CD4-positive, alpha-beta T cell treated with Interleukin-21 for 1 hour (primary cell): ENCODE data around the gene CDHR3.
"Not testable (repeated sequence)": the region's sequence is repeated elsewhere in the genome, so short reads cannot be mapped to it uniquely, and the experiment has no call there.

Source experiments
- DNase-seq: peaks from one replicate; pipeline ENCODE4 v3.0.0-alpha.2; 2020

The CDHR3 gene

DNA sequence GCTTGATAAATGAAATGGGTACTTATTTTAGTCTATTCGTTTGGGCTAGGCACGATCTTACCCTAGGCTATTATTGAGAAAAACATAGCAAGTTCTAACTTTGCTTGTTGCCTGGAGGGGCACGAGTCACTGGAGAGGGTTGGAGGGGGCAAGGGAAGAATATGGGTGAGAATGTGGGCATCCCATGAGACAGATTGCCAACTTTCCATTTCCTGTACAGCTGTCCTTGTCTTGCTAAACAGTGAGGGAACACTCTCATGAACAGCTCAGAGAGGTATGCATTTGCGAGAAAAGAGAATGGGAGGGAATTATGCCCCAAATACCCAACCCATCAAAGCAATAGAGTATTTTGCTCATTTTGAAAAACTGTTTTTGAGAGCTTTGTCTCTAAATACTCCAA lies 9.2 kb downstream of the CDHR3 start:
- no peak for DNase-seq

DNA sequence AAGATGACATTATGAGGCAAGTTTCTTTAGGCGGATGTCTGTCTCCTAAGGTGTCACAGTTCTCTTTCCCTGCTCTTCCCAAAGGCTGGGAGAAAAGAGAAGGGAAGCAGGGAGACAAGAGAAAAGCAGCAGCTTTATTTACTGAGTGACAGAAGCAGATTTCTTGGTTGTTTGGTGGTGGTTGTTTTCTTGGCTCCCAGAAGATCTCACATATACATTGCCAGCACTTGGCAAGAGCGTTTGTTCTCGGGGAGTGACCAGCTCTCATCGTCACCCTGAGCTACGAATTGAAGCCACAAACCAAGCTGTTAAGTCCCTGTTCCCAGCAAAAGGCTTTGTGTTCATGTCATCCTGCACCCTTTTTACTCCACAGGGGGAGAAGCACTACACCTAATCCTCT lies 11.4 kb downstream of the CDHR3 start:
- DNase-seq = no peak

DNA sequence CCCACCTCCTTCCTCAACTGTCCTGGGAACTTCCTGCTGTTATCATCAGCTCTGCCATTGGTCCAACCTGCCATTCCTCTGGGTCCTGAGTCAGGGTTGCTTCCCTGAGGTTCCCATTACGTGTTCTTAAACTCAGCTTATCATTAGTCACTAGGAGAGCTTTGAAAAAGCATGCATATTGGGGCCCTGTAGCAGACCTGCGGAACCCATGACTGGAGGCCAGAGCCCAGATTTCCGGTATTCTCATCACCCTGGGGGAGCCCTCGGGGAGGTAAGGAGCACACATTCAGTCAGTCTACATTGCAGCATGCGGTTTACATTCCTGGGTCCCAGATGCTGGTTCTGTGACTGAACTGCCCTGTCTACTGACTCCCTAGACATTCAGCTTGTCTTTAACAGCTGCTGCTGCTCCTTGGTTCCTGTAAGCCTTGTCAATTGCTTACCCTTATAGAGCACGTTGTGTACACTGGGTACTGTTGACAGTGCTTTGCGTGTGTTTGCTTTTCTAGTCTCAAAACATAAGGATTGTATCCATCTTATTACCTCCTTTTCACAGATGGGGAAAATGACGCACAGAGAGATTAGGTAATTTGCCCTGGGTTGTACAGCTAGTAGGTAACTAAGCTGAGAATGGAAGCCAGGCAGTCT lies 12.8 kb downstream of the CDHR3 start:
- DNase-seq = no peak

DNA sequence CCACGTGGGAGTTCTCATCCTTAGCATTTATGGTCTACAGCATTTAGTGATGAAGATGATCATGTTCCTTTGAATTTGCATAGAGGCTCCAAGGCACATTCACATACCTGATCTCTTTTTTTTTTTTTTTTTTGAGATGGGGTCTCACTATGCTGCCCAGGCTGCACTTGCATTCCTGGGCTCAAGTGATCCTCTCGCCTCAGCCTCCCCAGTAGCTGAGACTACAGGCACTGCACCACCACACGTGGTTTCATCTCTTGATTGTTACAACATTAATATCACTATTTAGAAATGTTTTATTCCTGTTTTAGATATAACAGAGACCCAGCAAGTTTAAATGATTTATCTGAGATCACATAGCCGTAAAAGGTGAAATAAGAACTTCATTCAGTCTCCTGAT lies 13.8 kb downstream of the CDHR3 start:
- no peak for DNase-seq

DNA sequence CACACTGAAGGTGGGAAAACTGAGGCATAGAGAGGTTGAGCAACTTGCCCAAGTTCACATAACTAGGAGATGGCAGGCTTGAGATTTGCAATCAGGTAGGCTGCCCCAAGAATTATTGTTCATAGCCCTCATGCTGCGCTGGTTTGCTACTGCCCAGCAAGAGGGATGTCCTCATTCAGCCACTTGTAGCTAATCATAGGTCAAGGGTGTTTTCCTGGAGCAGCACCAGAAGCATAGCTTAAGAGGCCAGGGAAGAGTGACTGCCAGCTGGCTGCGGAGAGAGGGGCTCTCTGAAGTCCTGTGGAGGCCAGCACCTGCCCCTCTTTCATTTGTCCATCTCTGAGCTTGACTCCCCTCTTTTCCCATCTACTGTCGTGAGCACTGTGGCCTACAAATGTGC lies 15.0 kb downstream of the CDHR3 start:
- DNase-seq = no peak

DNA sequence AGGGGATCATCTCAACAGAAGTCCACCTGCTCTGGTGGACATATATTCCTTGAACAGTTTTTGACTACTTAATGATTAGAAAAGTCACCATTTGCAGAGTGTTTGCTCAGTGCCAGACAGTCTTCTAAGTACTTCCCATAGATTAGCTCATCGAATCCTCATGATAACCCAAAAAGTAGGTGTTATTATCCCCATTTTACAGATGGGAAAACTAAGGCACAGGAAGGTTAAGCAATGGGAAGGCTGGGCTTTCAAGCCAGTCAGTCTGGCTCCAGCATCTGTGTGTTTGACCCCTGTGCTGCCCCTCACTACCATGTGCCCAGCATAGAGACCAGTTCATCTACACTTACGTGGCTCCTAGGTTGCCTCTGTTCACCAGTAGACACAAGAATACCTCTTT lies 15.9 kb downstream of the CDHR3 start:
- no peak for DNase-seq

DNA sequence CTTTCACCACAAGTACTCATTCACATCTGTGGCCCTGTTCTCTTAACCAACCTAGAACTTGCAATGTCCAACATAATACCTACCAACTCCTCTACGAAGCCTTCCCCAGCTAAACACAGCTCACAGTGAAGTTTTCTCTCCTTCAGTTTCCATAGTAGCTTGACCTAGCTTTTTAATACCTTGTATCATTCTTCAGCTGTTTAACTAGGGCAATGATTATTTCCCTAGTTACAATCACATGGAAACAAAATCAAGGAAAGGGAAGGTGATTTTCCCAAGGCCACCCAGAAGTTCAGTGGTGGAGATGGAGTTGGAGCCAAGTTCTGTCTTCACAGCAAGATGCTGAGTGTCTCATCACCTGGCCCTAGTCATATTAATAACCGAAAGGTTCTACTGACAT lies 16.3 kb downstream of the CDHR3 start:
- no peak for DNase-seq

DNA sequence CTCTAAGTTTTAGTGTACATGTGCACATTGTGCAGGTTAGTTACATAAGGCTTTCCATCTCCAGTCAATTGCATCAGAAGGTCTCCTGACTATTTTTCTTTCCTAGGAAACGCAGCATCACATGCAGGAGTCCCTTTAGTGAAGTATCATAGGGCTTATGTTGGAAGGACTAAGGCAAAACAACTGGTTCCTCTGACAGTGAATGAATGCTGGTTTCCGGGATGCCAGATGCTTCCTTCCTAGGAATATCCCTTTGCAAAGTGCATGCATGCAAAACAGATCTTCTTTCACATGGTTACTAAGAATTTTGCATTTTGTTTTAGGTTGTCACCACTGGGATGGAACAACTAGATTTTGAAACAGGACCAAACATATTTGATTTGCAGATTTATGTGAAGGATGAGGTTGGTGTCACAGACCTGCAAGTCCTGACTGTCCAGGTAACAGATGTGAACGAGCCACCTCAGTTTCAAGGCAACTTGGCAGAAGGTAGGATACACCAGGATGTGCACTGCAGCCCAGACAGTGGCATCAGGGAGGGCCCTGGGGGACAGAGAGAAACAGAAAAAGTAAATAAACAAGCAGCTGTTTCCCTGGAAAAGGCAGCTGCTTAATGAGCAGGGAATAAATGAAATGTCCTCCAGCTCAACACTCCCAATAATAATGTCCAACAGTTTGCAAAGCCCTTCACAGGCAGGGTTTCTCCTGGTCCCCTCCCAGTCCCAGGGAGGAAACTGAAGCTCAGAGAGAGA lies 17.8 kb downstream of the CDHR3 start:
- DNase-seq = no peak

DNA sequence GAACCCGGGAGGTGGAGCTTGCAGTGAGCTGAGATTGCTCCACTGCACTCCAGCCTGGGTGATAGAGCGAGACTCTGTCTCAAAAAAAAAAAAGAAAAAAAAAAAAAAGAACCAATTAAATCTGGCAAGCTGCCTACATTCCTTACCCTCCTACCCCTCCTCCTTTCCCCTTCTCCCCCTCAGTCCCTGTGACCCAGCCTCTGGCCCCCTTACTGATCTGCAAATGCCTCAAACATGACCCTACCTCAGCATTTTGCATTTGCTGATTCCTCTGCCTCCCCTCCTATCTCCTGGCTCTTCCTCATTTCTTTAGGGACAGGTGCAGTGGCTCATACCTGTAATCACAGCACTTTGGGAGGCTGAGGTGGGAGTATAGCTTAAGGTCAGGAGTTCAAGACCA lies 19.3 kb downstream of the CDHR3 start:
- DNase-seq = no peak

DNA sequence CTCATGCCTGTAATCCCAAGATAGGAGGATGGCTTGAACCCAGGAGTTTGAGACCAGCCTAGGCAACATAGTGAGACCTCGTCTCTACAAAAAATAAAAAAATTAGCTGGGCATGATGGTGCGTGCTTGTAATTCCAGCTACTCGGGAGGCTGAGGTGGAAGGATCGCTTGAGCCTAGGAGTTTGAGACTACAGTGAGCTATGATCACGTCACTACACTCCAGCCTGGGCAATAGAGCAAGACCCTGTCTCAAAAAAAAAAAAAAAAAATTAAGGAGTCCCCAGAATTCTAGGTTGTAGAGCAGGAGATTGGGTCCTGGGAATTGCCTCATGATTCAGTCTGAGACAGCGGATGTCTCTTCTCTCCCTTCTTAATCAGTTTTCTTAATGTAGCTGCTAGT lies 21.7 kb downstream of the CDHR3 start:
- DNase-seq = not testable (repeated sequence)

DNA sequence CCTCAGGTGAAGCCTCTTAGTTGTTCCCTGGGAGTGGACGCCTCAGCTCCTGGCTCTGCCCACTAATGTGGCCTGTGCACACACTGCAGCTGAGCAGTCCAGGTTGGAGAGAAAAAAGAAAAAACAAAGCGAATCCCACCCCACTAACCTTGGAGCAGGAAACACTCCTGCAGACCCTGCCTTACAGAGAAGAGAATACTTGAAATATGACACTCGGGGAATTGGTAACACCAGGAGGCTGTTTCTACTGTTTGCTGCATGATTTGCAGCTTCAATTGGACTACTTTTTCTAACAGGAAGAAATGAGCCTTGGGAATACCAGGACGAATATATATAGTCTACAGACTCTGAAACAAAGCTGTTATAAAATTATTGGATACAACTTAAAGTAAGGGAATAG lies 22.2 kb downstream of the CDHR3 start:
- no peak for DNase-seq

DNA sequence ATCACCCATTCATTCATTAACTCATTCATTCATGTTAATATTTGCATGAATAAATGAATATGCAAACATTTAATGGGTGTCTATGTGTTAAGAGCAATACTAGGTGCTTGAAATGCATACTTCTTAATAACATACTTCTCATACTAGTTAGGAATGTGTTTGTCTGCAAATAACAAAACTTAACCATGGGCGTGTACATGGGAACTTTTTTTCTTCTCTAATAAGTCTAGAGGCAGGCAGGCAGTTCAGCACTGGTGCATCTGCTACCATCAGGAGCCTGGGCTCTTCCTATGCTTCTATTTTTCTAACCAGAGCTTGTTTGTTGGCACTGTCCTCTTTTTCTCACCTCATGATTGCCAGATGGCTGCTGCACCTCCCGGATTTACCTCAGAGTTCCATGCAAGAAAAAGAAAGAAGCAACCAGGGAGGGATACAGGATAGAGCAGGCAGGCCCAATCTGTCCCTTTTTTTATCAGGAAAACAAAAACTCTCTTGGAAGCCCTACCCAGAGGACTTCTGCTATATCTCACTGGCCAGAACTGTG lies 22.7 kb downstream of the CDHR3 start:
- DNase-seq = no peak

DNA sequence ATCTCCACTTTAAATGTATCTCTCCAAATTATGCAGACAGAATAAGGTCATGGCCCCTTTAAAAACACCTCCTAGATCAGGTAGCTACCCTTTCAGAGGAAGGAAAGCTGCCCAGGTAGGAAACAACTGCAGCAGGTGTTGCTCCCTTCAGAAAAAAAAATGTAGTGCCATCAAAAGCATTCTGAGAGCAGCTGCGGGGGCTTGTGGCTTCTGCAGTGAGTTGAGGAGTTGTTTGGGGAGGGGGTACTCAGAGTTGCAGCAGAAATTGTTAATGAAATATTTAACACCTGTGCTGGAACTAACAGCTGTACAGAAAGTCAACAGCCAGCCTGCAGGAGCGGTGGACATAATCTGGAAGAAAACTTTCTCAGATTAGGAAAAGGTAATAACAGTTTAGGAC lies 24.0 kb downstream of the CDHR3 start:
- DNase-seq = no peak

DNA sequence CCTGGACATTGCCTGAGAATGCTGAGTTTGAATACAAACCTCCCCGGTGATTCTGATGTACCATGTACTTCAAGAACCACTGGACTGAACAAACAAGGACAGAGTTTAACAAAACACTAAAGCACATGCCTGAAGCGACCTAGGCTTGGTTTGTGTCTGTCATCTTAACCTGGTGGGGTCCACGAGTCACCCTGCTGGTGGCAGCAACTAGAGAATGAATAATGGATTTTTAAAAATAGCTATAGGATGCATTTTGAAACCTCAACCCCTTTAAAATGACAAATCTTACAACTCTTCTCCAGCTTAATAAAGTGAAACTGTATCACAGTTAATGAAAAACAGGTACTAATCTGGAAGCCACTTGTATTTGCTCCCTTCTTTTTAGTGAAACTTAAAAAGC lies 25.2 kb downstream of the CDHR3 start:
- DNase-seq = no peak

DNA sequence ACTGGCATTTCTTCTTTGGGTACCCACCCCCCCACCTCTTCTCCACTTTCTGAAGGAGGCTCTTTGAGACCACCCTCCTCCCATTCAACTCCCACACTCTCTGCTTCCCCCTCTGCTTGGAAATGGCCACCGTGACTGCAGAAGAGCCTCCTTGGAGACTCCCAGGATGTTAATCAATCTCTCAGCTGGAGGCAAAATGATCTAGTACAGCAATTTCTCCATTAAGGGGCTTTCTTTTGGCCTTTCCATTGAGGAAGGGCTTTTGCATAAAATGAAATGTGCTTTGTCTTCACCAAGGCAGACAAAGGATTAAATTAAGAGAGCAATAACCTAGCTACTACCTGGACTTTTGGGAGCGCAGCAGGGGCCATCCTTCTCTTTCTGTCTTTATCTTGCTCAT lies 26.1 kb downstream of the CDHR3 start:
- no peak for DNase-seq

DNA sequence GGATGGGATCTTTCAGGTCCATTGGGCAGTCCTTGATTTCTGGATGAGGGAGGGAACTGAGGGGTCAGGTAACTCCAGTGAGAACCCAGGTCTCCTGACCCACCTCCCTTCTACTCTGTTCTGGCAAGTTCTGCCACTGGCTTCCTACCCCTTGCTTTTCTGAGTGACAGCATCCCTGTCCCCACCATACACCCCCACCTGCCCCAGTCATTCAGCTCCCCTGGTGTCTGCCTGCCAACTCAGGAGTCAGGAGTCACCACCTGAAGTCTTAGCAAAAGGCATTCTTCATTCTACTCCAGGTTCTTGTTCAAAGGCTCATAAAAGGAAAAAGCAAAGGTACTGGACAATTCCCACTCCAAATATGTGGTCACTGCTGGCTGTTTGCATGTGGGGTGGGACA lies 26.6 kb downstream of the CDHR3 start:
- DNase-seq = no peak

DNA sequence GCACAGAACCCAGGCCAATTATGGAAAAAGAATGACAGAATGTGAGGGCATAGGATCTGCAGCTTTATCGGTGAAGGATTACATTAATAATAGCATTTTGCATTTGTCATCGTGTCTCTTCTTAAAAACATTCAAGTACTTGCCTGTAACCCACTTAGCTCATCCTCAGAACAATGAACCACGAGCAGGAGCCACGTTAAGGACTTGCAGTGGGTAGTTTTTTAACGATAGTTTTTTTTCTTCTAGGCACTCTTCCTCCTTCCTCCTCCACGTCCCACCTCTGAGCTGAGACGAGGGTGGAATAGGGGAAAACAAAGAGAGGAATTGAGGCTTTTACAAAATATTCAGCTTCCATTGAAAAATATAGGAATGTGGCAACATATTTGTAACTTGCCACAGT lies 27.1 kb downstream of the CDHR3 start:
- DNase-seq = no peak

DNA sequence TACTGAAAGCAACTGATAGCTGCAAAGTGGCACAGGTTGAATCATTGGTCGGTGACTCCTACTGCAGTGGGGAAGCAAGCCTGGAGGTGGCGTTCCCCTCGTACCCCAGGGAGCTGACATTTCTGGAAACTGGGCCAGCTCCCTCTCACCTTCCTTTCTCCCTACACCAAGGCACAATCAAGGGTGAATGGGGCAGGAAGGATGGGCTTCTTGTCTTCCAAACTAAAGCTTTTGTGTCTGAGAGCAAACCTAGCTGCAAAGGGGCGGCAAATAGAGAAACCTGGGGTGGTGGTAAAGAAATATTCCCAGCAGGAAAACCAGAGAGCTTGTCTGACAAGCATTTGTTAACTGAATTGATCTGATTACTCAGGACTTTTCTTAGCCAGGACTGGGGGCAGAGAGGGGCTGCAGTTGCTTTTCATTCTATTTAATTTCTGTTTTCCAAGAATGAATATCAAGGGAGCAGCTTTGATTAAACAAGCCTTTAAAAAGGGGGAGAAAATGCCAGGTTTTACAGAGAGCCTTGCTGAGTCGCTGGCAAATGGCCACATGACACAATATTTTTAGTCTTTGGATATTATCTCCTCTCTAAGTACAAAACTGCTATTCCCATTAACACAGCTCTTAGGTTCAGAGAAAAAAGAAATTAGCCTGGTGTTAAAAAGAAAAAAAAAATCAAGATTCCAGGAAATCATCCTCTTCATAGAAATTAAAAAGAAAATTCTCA lies 27.8 kb downstream of the CDHR3 start:
- DNase-seq = no peak

DNA sequence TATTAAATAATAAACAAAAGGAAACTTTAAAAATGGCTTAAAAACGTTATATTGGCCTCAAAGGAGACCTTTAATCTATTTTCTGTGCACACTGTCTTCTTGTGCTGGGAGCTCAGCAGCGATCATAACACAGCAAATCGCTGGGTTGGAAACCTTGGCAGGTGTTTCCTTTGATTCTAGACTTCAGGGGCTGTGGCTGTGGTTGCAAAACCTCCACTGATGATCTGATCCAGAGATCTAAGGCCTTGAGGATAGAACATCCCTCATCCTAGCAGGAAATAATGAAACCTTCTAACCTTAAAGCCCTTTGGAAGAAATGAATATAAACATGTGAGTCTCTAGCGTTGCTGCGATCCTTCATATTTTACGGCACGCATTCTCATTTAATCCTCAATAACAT lies 29.8 kb downstream of the CDHR3 start:
- no peak for DNase-seq

DNA sequence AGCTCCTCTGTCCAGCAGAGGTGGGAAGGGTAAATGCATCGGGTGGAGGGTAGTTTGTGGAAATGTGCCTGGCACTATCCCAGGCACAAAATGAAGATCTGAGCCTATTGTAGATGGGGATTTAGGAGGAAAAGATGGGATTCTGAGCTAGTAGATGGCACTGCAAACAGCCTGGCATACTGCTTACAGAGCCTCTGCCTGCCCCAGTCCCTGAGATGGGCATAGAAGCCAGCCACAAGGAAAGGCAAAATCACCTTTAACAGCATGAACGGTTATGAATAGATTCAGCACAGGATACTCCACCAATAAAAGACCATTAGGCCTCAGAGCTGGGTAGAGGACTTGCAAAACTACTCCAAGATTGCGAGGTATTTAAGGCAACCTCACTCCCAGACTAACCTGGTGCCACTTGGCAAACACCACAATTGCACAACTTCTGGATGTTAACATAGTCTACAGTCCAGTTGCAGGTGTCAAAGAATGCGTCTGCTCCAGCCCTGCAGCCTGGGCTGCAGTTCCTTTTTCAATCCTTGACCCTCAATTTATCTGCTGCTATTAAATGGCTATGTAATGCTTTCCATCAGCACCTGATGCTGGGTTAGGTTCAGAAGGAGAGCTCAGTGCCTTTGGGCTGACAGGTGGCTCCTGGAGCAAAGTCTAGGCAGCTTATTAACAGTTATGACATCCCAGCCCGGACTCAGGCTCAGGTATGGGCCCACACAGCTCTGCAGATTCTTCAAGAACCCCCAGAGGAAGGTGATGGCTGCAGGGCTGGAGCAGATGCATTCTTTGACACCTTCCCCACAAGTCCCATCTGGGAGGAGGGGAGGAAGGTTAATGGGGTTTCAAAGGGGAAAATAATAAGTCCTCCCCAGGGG lies 34.0 kb downstream of the CDHR3 start:
- no peak for DNase-seq

DNA sequence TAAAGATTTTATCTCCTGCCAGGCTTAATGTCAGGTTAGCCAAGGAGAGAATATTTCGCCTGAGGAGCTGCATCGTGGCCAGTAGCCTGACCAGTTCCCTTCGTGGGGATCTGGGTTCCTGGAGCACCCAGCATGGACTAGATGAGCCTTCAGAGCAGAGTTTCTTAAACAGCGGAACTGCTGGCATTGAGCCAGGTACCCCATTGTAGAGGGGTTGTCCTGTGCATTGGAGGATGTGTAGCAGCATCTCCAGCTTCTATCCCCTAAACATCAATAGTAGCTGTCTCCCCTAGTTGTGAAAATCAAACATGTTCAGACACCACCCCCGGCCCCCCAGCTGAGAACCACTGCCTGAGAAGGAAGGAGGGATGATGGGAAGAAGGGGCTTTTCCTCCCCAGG lies 36.2 kb downstream of the CDHR3 start:
- no peak for DNase-seq

DNA sequence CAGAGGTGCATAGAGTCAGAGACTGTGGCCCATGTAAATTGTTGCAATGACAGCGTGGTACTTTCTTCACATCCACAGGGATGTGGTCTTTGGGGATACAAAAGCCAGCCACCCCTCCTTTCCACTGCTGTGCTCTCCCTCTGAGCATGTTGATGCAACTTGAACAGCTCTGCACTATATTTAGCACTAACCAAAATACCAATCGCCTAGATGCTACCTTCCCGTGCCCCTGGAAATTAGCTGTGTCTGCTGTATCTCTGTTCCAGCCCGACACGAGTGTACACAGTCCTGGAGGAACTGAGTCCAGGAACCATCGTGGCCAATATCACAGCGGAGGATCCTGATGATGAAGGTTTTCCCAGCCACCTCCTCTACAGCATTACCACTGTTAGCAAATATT lies 38.1 kb downstream of the CDHR3 start:
- no peak for DNase-seq

DNA sequence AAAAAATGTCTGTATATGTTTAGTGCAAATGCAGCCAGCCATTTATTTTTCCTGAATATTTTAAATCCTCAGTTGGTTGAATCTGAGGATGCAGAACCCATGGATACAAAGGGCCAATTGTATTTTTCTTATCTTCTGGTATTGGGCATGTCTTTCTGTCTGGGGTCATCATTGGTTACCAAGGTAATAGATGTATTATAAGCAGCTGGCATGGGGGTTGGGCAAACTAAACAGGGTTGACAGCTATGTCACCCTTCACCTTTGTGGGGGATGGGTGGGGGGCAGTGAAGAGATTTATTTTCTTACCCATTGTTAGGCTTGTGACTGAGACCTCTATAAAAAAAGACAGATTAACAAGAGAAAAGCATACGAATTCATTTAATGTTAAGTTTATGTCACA lies 38.8 kb downstream of the CDHR3 start:
- no peak for DNase-seq
